D721Med (cell line): ENCODE data around the gene DOCK6.
"Not testable (repeated sequence)": the region's sequence is repeated elsewhere in the genome, so short reads cannot be mapped to it uniquely, and the experiment has no call there.

Experiments
- DNase-seq: peaks from one replicate; pipeline ENCODE4 v3.0.0; 2011; ENCODE audit warnings: low spot score; ENCODE audit not compliant: insufficient read length
- FAIRE-seq: peaks from 2 replicates; lab custom pipeline; 2011; peaks lifted over from hg19 to GRCh38; lab: Jason Lieb, UNC
- CTCF ChIP-seq: IDR thresholded peaks from 2 replicates; pipeline ENCODE4 v1.5.1; 2012; ENCODE audit warnings: mild to moderate bottlenecking, control low read depth; ENCODE audit not compliant: insufficient read depth; ENCODE audit errors: missing control alignments

Gene DOCK6

GRCh38 chr19:11180346-11180745 is 82.0 kb downstream of the DOCK6 start:
- TF ChIP-seq CTCF = no peak
- FAIRE-seq (no peak), DNase-seq (no peak)

- no peak for FAIRE-seq
Observed at GRCh38 chr19:11179716-11180297, 82.5 kb downstream of the DOCK6 start.

GRCh38 chr19:11179145-11179465 is 83.2 kb downstream of the DOCK6 start:
- not testable (repeated sequence) for DNase-seq, FAIRE-seq

More at GRCh38 chr19:11179716-11180297, 82.5 kb downstream of the DOCK6 start:
- TF ChIP-seq CTCF = no peak
- no peak for DNase-seq

GRCh38 chr19:11177592-11177991 is 84.7 kb downstream of the DOCK6 start:
- FAIRE-seq = no peak
- no peak for DNase-seq
- TF ChIP-seq CTCF = no peak

GRCh38 chr19:11176466-11177193 is 85.7 kb downstream of the DOCK6 start:
- FAIRE-seq = no peak
- no peak for TF ChIP-seq CTCF
- no peak for DNase-seq

- no peak for DNase-seq
- no peak for FAIRE-seq
- TF ChIP-seq CTCF = no peak
Observed at GRCh38 chr19:11175920-11176319, 86.4 kb downstream of the DOCK6 start.

- no peak for TF ChIP-seq CTCF
- DNase-seq = no peak
- FAIRE-seq = no peak
Observed at GRCh38 chr19:11174336-11174735, 88.0 kb downstream of the DOCK6 start.
